Right lobe of liver (tissue), 4 donors: ENCODE measurements around the gene ITGA11.

Source experiments
- POLR2A ChIP-seq: fragments of 450-650 bp; IDR thresholded peaks from one replicate; pipeline ENCODE4 v1.6.1; 2017; ENCODE audit warnings: antibody characterized with exemption, mild to moderate bottlenecking
- TF ChIP-seq, protein P1 (sequence below), 4 donors: fragments of 200-600 bp in 3 of 4; fragments of 450-650 bp in 1 of 4; IDR thresholded peaks; one replicate each; pipeline versions ENCODE4 v1.5.1 to v1.8.0; 2016 to 2022; ENCODE audit warnings: antibody characterized with exemption in 4 of 4, mild to moderate bottlenecking in 2 of 4
- donor health status: DM: no; HTN: no; CAD: no.
- donor health status: DM: no; HTN: no; CAD: no.
- donor health status: DM: no; HTN: yes; CAD: no.

DNA sequence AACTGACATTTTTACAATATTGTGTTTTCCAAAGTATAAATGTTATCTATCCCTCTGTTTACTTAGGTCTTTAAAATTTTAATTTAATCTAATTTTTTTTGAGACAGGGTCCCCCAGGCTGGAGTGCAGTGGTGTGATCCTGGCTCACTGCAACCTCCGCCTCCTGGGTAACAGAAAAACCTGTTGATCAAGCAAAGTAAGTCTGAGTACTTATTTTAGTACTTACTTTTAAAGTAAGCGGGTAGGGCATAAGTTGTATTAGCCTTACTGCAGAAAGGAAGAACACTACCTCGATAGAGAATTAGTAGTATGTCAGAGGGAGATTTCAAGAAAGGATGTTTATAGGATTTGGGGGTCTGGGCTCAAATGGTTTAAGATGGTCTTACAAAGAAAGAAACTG, 166.3 kb downstream of the ITGA11 start:
- TF ChIP-seq, protein P1, sequence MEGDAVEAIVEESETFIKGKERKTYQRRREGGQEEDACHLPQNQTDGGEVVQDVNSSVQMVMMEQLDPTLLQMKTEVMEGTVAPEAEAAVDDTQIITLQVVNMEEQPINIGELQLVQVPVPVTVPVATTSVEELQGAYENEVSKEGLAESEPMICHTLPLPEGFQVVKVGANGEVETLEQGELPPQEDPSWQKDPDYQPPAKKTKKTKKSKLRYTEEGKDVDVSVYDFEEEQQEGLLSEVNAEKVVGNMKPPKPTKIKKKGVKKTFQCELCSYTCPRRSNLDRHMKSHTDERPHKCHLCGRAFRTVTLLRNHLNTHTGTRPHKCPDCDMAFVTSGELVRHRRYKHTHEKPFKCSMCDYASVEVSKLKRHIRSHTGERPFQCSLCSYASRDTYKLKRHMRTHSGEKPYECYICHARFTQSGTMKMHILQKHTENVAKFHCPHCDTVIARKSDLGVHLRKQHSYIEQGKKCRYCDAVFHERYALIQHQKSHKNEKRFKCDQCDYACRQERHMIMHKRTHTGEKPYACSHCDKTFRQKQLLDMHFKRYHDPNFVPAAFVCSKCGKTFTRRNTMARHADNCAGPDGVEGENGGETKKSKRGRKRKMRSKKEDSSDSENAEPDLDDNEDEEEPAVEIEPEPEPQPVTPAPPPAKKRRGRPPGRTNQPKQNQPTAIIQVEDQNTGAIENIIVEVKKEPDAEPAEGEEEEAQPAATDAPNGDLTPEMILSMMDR (IDR thresholded peaks at IDR 0.05) = no peak
- no peak for TF ChIP-seq POLR2A
